Testis (tissue), 3 donors: ENCODE measurements around the gene HK2. TPM values are rescaled to one million over a fixed set of nuclear protein-coding genes. Genes with fewer than 3 reads are reported as not detected.

Experiments
- DNase-seq: peaks from one replicate; pipeline ENCODE4 v3.0.0-alpha.2; 2019
- H3K27ac ChIP-seq, 2 donors: fragments of 200-600 bp; sonication (generic); one replicate each; pipeline ENCODE4 v1.5.1; 2019
- H3K27me3 ChIP-seq: fragments of 200-600 bp; sonication (generic); one replicate; pipeline ENCODE4 v1.5.1; 2019
- H3K36me3 ChIP-seq: fragments of 200-600 bp; sonication (generic); one replicate; pipeline ENCODE4 v1.5.1; 2017; ENCODE audit warnings: low read depth; ENCODE audit errors: missing control alignments
- H3K4me1 ChIP-seq: fragments of 200-600 bp; sonication (generic); one replicate; pipeline ENCODE4 v1.5.1; 2019
- H3K4me3 ChIP-seq, 2 donors: fragments of 200-600 bp; sonication (generic); one replicate each; pipeline ENCODE4 v1.5.1; 2017 to 2019
- H3K9me3 ChIP-seq: fragments of 200-600 bp; sonication (generic); one replicate; pipeline ENCODE4 v1.5.1; 2017
- CTCF ChIP-seq, 3 experiments: fragments of 450-650 bp in 2 of 3; fragments of 200-600 bp in 1 of 3; sonication (generic) in 1 of 3; IDR thresholded peaks; one replicate each; pipeline ENCODE4 v1.5.1; 2016 to 2019; ENCODE audit warnings: antibody characterized with exemption in 3 of 3, mild to moderate bottlenecking in 2 of 3, moderate library complexity in 1 of 3
- POLR2A ChIP-seq: fragments of 450-650 bp; IDR thresholded peaks from one replicate; pipeline ENCODE4 v1.6.1; 2017; ENCODE audit warnings: antibody characterized with exemption, mild to moderate bottlenecking, moderate library complexity
- WGBS, 2 donors: methylation state at CpG; one replicate each; pipeline ENCODE4 v1.1.5; 2018; 5-methylcytosine and 5-hydroxymethylcytosine counted together
- intact Hi-C: fragments of 100-400 bp; cut with DNase I; formaldehyde crosslinking; loops from one replicate; pipeline ENCODE4 v1.15.1; 2023; ENCODE audit warnings: low total_unique reads
- polyA plus RNA-seq: library from polyadenylated mRNA; stranded (reverse); fragments of 350-450 nt; fragmentation: Illumina TruSeq; extraction: RNeasy Lipid Tissue Mini Kit (QIAGEN cat#74804); gene quantifications from one replicate; pipeline ENCODE4 v1.2.3, GENCODE V29; 2014; ENCODE audit warnings: low read depth, low replicate concordance; ENCODE audit not compliant: insufficient read depth
- total RNA-seq, 2 donors: library from RNA; depleted of rRNA; stranded (reverse); fragments of >200 nt; gene quantifications; one replicate each; pipeline ENCODE4 v1.2.3, GENCODE V29; 2016

Gene HK2
- total and polyA plus RNA-seq, 3 donors from 2014 or later, result 83.5 to 164 (median 142) TPM

GRCh38 chr2:74880054-74880728 lies 46.3 kb downstream of the HK2 start:
- H3K27me3 ChIP-seq, result no peaks in the 10 kb centered on the region
- TF ChIP-seq POLR2A (no peak), CTCF (IDR thresholded peaks at IDR 0.05) (no peak)
- H3K27ac ChIP-seq, result no peak overlapping the region
- DNase-seq, result no peak
- 91 to 94% methylated on average over 18 to 24 of the region's 24 CpGs for WGBS, 2 donors
- H3K4me3 ChIP-seq, result no peak overlapping the region
- intact Hi-C loops, result no loop called here
- no peaks in the 10 kb centered on the region for H3K9me3 ChIP-seq
- H3K36me3 ChIP-seq, result no peaks in the 10 kb centered on the region
- peaks cover 11% of the 10 kb centered on the region for H3K4me1 ChIP-seq

- no peaks in the 10 kb centered on the region for H3K36me3 ChIP-seq
- DNase-seq, result no peak
- TF ChIP-seq POLR2A (no peak), CTCF (IDR thresholded peaks at IDR 0.05) (no peak)
- whole genome bisulfite sequencing, 2 donors, result 72 to 80% methylated on average over 5 of the region's 5 CpGs
- no peaks in the 10 kb centered on the region for H3K27me3 ChIP-seq
- H3K4me1 ChIP-seq, result peaks cover 1% of the 10 kb centered on the region
- no peak overlapping the region for H3K4me3 ChIP-seq
- H3K27ac ChIP-seq, result no peak overlapping the region
- intact Hi-C loops, result no loop called here
- H3K9me3 ChIP-seq, result no peaks in the 10 kb centered on the region
Observed at GRCh38 chr2:74881176-74881575, 47.2 kb downstream of the HK2 start.

GRCh38 chr2:74881626-74882298 lies 47.8 kb downstream of the HK2 start:
- 88% methylated on average over 13 to 19 of the region's 19 CpGs for WGBS, 2 donors
- TF ChIP-seq CTCF (IDR thresholded peaks at IDR 0.05) (no peak), POLR2A (no peak)
- Histone ChIP-seq H3K27ac (no peak overlapping the region), H3K9me3 (no peaks in the 10 kb centered on the region), H3K36me3 (no peaks in the 10 kb centered on the region), H3K27me3 (no peaks in the 10 kb centered on the region), H3K4me3 (no peak overlapping the region), H3K4me1 (no peaks in the 10 kb centered on the region)
- no peak for DNase-seq
- intact Hi-C loops, result no loop called here

GRCh38 chr2:74882299-74882687 lies 48.4 kb downstream of the HK2 start:
- Histone ChIP-seq H3K9me3 (no peaks in the 10 kb centered on the region), H3K4me1 (no peaks in the 10 kb centered on the region), H3K27ac (no peak overlapping the region), H3K36me3 (no peaks in the 10 kb centered on the region), H3K4me3 (no peak overlapping the region), H3K27me3 (no peaks in the 10 kb centered on the region)
- TF ChIP-seq CTCF (IDR thresholded peaks at IDR 0.05), result no peak
- TF ChIP-seq POLR2A, result no peak
- intact Hi-C loops, result no loop called here
- no peak for DNase-seq
- 86 to 89% methylated on average over 4 of the region's 4 CpGs for WGBS, 2 donors

- WGBS, 2 donors, result 88 to 91% methylated on average over 6 of the region's 6 CpGs
- no peak overlapping the region for H3K4me3 ChIP-seq
- no peak overlapping the region for H3K27ac ChIP-seq
- no peaks in the 10 kb centered on the region for H3K36me3 ChIP-seq
- H3K9me3 ChIP-seq, result no peaks in the 10 kb centered on the region
- intact Hi-C loops, result no loop called here
- TF ChIP-seq POLR2A, result no peak
- no peak for TF ChIP-seq CTCF (IDR thresholded peaks at IDR 0.05)
- H3K4me1 ChIP-seq, result no peaks in the 10 kb centered on the region
- no peak for DNase-seq
- no peaks in the 10 kb centered on the region for H3K27me3 ChIP-seq
Observed at GRCh38 chr2:74883011-74883410, 49.1 kb downstream of the HK2 start.
